Activated CD4-positive, alpha-beta T cell treated with anti-CD3 and anti-CD28 coated beads, Interleukin-2, amount 50 U/mL, for 24 hours (primary cell): Measurements from ENCODE around the gene CNKSR3.

Experiments
- DNase-seq, 2 donors: peaks; one replicate each; pipeline ENCODE4 v3.0.0-alpha.2; 2020; ENCODE audit warnings: low read depth in 1 of 2, low spot score in 1 of 2

The CNKSR3 gene

DNA sequence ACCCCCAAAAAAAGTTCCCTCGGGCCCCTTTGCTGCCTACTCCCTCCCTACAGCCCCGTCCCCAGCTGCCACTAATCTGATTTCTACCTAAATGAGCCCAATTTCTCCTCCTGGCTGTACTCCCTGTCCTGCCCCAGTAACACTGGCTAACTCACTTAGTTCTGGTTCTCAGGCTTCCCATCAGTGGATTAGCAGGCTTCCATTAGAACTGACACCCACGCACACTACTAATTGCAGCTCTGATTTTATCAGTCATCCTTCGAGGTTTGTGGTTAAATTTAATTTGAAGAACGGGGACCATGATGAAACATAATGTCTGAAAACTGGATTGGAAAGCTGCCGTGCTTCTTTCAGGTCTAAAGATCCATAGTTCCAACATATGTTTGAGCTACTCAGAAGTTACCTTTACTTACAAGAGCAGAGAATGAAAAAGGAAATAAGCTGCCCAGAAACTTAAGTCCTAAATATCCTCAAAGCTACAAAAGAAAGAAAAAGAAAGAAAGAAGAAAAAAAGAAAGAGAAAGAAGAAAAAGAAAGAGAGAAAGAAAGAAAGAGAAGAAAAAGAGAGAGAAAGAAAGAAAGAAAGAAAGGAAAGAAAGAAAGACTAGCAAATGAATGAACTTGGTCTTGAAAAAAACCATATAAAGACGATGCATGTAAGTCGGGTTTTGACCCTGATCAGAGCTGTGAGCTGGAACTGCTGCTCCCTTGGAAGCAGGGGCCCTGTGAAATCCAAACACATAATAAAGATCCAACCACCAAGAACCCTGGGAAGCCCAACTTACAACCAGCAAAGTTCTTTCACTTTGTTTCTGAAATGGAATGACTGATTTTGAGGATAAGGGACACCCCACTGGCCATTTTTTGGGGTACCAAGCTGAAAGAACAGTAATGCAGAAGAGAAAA, 51.7 kb downstream of the CNKSR3 start:
- DNase-seq = no peak

DNA sequence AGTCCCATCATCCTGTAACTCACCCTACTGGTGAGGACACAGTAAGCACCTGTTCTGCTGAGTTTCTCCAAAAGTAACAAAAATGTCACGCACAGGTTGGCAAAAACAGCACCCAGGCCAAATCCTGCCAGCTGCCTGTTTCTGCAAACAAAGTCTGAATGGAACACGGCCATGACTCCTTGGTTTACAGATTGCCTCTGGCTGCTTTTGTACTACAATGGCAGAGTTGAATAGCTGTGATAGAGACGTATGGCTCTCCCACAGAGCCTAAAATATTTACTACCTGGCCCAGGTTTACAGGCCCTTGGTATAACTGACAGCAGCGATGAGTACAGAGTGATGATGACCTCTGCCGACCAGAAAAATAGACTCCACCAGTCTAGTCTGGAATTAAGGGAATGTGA, 52.6 kb downstream of the CNKSR3 start:
- no peak for DNase-seq

DNA sequence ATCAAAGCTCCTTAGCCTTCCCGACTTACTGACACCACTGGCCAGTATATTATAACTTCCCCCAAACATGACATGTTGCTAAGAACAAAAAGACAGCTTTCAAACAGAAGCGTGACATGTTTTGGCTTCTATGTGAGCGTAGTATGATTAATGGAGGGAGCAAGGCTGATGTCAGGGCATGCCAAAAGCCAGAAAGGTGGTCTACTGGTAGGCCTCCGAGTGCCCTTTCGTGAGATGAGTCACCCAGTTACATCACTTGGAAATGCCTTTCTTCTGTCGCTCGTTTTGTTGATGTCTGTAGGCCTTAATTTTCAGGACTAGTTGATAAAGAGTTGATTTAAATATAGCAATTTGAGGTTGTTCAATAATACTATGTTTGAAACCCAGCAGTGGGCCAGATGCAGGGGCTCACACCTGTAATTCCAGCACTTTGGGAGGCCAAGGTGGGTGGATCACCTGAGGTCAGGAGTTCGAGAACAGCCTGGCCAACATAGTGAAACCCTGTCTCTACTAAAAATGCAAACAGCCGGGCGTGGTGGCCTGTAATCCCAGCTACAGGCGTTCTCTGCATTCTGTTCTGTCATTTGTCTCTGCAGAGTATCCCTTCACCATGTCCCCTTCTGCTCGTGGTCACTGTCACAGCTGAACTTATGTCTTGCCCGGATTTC, 53.3 kb downstream of the CNKSR3 start:
- no peak for DNase-seq

DNA sequence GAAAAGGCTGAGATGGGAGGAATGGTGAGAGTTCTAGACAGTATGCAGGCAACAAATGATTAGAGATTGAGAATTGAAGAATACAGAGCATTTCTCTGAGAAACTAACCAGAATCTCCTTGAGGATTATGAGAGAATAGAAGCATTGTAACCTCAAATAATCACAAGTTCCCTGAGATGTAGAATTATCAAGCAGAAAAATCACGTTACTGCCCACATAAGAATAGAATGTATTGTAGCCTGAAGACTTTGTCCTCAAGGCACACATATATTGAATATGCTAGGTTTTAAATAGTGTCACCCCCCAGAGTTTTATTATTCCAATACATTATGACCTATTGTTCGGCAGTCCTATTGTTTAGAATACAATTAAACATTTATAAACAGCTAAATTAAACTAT, 57.2 kb downstream of the CNKSR3 start:
- DNase-seq = no peak

DNA sequence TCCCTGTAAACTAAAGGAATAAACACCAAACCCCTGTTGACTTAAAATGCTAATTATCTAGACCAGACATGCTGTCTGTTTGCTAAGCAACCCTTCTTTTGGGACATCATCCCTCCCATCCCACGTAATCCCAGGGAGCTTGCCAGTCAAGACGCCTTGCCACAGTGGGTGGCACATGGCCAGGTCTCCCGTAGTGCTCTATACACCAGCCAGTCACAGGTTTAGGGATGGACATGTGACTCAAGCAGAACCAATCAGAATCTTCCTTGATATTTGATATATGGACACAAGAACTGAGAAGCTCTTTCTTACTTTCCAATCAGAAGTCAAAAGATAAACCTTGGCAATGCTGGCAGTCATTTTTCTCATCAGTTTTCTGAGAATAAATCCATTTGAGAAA, 60.0 kb downstream of the CNKSR3 start:
- no peak for DNase-seq

DNA sequence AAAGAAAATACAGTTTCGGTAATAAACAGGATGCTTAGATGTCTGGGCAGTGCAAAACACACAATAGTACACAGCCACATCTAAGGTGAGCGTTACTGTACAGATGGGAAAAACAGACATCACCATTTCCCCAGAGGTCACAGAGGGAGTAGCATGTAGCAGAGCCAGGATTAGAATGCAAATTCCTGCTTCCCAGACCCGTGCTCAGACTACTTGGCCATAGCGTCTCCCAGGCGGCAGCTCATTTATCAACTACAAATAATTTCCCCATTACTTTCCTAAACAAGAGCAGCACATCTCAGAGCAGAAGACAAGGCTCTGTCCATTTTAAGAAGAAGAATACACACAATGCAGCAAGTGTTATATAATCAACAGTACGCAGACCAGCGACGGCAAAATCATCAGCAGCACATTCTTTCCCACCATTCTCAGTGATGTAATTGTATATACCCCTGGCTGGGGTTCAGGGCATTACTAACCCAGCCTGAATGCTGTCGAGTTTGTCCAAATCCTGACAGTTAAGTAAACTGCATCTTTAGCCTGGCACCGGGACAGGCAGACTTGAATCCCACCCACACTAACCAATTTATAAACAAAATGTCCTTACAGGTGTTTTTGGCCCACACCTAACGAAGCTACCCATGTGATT, 61.9 kb downstream of the CNKSR3 start:
- DNase-seq = no peak

DNA sequence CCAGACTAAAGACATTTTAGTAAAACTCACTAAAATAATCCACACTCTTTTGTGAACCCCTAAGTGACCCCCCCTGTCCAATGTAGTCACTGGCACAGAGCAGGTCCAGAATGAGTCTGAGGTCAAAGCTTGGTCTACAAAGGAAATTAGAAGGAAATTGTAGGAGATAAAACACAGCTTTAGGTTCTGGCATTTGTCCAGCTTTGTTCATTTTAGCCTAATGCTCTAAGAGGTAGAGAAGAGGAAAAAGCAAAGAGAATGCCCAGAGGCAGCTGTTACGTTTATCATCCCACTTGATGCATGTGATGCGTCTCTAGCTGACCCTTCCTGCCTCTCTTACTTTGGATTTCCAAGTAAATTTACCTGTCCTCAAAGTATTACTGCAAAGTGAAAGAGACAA, 62.5 kb downstream of the CNKSR3 start:
- no peak for DNase-seq

DNA sequence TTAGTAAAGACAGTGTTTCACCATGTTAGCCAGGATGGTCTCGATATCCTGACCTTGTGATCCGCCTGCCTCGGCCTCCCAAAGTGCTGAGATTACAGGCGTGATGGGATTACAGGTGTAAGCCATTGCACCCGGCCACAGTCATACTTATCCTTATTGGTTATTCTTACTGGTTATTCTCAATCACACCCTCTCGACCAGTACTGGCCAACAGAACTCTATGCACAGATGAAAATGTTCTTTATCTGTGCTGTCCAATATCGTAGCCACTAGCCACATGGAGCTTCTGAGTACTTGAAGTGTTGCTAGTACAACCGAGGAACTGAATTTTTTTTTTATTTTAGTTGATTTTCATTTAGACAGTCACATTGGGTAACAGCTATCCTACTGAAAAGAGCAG, 63.5 kb downstream of the CNKSR3 start:
- no peak for DNase-seq

DNA sequence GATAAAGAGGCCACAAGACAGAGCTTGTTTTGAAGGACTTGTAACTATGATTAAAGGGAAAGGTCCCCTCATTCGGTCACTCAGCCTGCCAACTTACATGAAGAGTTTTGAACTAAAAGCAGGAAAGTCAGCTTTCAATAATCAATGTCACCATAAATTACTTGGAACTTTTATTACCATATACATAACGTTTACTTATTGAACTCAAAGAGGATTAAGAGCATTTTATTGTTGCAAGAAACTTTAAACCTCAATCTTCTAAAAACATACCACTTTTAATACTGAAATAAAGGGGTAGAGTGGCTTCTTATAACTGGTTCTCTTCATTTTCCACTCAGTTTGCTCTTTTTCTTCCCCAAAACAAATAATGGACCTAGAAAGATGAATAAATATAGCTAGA, 65.1 kb downstream of the CNKSR3 start:
- no peak for DNase-seq

DNA sequence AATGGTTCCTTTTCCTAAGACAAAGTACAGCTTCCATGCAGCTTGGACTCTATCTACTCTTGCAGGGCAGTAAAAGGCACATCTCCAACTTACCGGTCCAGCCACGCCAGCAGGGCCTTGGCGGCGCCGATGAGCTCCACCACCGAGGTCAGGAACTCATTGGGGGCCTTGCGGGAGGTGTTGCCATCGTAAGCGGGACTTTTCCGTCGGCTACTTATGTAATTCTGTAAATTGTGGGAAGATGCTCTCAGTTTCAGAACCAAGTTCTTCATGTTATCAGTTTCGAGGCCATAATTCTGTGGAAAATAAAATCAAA, 68.5 kb downstream of the CNKSR3 start:
- no peak for DNase-seq

DNA sequence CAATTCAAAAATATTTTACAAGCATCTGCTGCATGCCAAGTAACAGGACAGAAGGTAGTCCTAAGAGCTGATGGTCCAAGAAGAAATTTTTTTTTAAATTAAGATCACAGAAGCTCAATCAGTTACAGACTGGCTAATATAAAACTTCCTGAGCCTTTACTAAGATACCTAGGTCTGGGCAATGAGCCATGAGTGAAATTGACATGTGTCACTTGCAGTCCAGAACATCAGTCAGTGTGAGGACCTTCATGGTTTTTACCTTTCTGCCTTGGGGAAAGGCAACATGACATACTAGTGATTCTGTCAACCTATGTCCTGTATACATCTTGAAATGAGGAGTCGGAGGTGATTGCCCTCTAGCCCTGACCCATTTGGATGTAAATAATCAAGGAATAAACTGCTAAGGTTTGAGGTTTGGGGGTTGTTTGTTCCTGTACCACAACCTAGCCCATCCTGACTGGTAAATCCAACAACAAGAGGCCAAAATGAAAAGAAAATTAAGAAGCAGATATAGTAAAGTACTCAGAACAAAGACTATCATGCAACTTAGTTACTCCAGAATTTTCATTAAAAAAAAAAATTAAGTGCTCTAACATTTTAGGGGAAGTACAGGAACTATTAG, 70.0 kb downstream of the CNKSR3 start:
- DNase-seq = no peak

DNA sequence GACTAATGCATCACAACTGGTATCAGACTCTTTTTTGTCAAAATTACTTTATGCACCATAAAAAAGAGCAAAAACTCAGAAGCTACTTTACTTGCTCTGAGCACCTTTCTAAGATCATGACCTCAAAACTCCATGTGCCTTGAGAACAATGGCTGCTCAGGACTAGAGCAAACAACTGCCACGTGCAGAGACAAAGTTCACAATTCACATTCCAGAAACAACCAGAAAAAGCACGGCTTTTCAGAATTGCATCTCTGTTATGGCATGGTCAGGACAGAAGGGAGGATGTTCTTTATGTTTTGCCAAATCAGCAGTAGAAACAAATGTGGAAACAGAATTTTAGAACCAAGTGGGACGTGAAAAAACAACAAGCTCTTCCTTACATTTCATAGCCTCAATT, 70.5 kb downstream of the CNKSR3 start:
- no peak for DNase-seq

DNA sequence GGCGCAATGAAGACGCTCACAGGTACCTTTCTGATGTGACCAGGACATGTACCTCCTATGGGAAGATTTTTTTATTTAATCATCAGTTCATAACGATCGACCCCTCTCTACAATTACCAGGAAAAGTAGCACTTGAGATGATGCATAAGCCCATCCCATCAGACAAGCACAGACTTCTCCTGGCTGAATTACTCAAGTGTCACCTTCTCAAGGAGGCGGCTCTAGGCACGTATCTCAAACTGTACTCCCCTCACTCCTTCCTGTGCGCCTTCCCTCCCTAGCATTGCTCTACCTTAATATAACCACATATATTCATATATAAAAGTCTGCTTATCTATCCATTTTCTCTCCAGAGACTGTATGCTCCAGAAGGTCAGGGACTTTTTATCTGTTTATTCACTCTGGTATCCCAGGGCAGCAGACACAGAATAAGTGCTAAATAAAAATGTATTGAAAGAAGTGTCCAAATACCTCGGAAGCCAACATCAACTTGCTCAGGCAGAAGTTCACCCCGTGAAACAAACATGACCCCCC, 71.5 kb downstream of the CNKSR3 start:
- no peak for DNase-seq

DNA sequence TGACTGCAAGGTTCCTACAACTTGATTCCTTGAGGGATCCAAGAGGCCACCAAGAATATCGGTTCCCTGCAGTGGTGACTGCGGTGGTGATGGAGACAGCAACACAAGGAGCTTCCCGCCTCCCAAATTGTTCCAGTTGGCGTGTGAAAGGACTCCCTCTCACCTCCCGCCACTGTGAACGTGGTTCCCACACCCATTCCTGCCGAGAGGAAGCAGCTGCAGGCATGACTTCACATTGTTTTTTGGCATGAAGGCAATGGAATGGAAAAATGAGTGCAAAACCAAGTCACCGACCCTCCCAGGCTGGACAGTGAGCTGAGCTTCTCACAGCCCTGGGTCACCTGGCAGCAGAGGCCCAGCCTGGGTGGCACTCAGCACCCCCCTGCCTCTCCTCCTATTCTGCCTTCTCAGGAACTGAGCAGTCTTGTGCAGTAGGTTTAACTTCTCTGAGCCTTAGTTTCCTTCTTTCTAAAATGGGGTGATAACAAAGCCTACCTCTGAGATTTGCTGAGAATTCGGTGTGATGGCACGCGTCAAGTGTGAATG, 75.0 kb downstream of the CNKSR3 start:
- DNase-seq = no peak

DNA sequence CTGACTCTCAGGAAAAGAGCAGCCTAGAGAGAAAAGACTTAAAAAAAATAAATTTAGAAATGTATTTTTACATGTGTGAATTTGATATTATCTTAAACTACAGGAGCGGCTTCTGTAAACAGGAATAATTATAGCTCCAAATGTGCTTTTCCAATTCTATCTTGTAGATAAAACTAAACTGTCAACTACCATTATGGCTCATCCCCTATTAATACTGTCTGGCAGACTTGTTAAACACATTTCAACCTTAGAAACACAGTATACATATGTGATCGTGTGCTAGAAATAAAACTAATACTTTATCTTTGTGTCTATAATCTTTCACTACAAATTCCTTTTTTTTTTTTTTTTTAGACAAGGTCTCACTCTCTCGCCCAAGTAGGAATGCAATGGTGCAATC, 75.8 kb downstream of the CNKSR3 start:
- no peak for DNase-seq

DNA sequence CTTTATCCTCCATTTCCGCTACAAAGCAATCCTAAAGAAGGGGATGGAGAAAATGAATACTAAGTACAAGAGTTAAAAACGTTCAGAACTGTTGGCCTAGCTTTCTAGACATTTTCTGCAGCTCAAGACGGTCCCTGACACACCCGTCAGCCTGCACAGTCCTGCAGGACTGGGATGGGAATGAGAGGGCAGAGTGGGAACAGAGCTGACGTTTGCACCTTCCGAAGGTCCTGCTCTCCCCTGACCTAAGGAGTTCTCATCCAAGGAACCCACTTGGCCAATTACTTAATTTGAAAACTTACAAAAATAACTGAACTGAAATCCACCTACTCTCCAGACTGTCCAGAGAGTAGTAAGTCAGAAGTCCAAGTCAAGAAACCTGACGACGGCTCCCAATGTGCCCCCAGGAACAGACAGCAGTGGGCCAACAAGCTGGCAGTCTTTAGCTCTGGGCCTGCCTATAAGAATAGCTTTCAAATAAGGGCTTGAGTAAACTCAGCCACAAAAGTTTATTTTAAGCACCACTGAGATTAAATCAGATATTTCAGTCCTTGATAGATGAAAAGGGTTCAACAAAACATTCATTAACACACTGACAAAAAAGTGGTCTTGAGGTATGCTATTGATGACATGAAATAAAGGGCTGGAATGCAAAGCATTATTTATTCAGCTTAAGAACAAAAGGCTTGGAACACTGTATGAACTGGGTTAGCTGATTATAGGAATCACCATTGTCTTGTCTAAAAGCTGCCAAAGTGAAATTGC, 76.8 kb downstream of the CNKSR3 start:
- DNase-seq = no peak

DNA sequence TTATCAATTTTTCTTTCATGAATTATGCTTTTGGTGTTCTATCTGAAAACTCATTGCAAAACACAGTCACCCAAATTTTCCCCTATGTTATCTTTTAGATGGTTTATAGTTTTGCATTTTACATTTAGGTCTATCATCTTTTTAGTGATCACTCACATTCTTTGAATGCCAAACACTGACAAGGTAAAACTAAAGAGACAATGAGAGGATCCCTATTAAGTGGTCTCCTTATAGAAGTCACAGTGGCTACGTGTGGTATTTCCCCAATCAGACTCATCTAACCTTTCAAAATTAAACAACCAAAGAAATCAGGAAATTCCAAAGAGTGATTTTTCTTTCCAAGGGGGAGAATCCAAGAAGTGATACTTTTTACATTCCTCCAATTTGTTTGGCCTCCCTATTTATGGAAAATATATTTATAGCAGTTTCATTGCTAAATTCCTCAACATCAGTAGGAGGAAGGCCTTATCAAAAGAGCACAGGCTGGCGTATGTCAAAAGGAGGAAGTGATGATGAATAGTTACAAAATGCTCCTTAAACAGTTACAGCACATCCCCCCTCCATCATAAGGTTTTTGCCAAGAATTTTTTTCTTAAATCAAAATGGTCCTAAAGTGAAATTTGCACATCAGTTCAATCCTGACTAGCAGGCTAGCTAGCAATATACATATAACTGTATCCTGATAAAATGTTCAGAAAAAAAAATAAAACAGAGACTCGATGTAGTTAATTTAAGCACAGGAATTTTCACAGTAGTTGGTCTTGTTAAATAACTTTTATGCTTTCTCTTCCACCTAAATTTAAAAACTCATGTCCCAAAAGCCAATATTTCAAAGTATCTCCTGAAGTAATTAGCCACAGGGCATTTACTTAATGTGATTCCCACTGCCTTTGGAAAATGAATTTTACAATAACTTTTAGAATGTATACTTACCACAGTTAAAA, 77.7 kb downstream of the CNKSR3 start:
- DNase-seq = no peak

DNA sequence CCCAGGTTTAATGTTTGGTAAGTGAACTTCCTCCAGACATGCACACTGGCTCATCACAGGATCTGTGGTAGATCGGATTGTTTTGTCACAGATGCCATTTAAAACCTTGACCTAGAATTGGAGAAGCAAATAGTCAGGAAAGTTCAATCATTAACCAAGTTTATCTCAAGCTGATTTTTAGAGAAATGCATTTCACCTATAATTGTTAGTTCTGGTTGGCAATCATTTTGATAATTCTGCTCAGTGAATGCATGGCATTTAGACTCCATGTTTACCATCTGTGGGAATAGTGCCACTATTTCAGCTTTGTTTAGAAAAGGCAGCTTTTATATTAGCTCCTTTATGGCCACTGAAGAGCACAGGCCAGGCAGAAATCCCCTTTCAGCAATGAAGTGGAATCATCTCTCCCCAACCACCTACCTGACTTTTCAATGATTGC, 80.0 kb downstream of the CNKSR3 start:
- no peak for DNase-seq

DNA sequence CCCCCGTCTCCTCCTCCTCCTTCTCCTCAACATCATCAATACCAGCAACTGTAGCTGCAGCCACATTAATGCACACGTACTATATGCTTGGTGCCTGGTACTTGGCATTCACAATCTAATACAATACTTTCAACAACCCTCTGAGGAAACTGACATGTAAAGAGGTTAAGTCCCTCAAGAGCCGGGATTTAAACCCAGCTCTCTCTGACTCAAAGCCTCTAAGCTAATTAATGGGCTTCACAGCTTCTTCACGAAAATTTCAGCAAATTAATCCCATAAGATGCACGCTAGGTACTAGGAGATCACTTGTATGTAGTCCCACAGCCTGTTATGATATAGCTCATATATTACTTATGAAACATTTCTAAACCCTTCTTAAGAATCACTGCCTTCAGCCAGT, 80.8 kb downstream of the CNKSR3 start:
- DNase-seq = no peak
